CD14-positive monocyte (primary cell): Measurements from ENCODE around the gene HSPB6. TPM values are rescaled to one million over a fixed set of nuclear protein-coding genes. Genes with fewer than 3 reads are reported as not detected.

ENCODE experiments used
- DNase-seq, 3 donors: peaks; one replicate each; pipeline ENCODE4 v3.0.0-alpha.2; 2011 to 2022
- H2AFZ ChIP-seq: 2 replicates; pipeline ENCODE4 v1.6.0; 2012; ENCODE audit warnings: mild to moderate bottlenecking, low read depth, low read length, inconsistent platforms; ENCODE audit not compliant: insufficient read depth, poor library complexity, severe bottlenecking
- H3K27ac ChIP-seq, 2 donors: 1 replicate in 1 of 2; 2 replicates in 1 of 2; pipeline ENCODE4 v1.5.1; 2012 to 2013; ENCODE audit warnings: low read length in 2 of 2, control low read depth in 1 of 2, inconsistent platforms in 1 of 2, low read depth in 1 of 2, mild to moderate bottlenecking in 1 of 2
- H3K27me3 ChIP-seq, 2 donors: one replicate each; pipeline versions ENCODE4 v1.6.0 to v1.6.1; 2011 to 2013; ENCODE audit warnings: low read length in 2 of 2; ENCODE audit not compliant: control insufficient read depth in 2 of 2, insufficient read depth in 2 of 2
- H3K36me3 ChIP-seq, 2 donors: replicated peaks in 1 of 2; 1 replicate in 1 of 2; 2 replicates in 1 of 2; pipeline versions ENCODE4 v1.5.1 to v1.6.1; 2012 to 2013; ENCODE audit warnings: low read length in 2 of 2, control low read depth in 1 of 2, inconsistent platforms in 1 of 2, mild to moderate bottlenecking in 1 of 2; ENCODE audit not compliant: insufficient read depth in 2 of 2, control insufficient read depth in 1 of 2
- H3K4me1 ChIP-seq, 2 donors: 1 replicate in 1 of 2; 2 replicates in 1 of 2; pipeline versions ENCODE4 v1.5.1 to v1.6.1; 2012 to 2013; ENCODE audit warnings: low read length in 2 of 2, control low read depth in 1 of 2, inconsistent platforms in 1 of 2, mild to moderate bottlenecking in 1 of 2, moderate library complexity in 1 of 2; ENCODE audit not compliant: insufficient read depth in 2 of 2, control insufficient read depth in 1 of 2
- H3K4me2 ChIP-seq: replicated peaks from 2 replicates; pipeline ENCODE3; 2012; ENCODE audit warnings: low read length, moderate library complexity, mild to moderate bottlenecking; ENCODE audit not compliant: poor library complexity, severe bottlenecking; ENCODE audit errors: extremely low read depth
- H3K4me3 ChIP-seq, 3 experiments: fragments of 200-600 bp in 1 of 3; sonication (generic) in 1 of 3; replicated peaks in 1 of 3; 1 replicate in 2 of 3; 2 replicates in 1 of 3; pipeline ENCODE4 v1.5.1; 2011 to 2013; ENCODE audit warnings: low read length in 3 of 3, mild to moderate bottlenecking in 3 of 3, control low read depth in 2 of 3, low read depth in 2 of 3, inconsistent platforms in 1 of 3, moderate library complexity in 1 of 3
- H3K79me2 ChIP-seq: 2 replicates; pipeline ENCODE4 v1.6.0; 2012; ENCODE audit warnings: mild to moderate bottlenecking, control low read depth, inconsistent platforms, low read length, moderate library complexity; ENCODE audit not compliant: insufficient read depth
- H3K9ac ChIP-seq: 2 replicates; pipeline ENCODE4 v1.6.0; 2017; ENCODE audit warnings: low read length, mild to moderate bottlenecking; ENCODE audit not compliant: insufficient read depth, poor library complexity, severe bottlenecking
- H3K9me3 ChIP-seq, 2 donors: replicated peaks in 1 of 2; 1 replicate in 1 of 2; 2 replicates in 1 of 2; pipeline versions ENCODE4 v1.5.1 to v1.6.1; 2012 to 2013; ENCODE audit warnings: low read length in 2 of 2, control low read depth in 1 of 2; ENCODE audit not compliant: control insufficient read depth in 1 of 2, insufficient read depth in 1 of 2
- H4K20me1 ChIP-seq: 2 replicates; pipeline ENCODE4 v1.6.0; 2012; ENCODE audit warnings: mild to moderate bottlenecking, low read length, control low read depth, moderate library complexity; ENCODE audit not compliant: insufficient read depth
- H3K27ac Mint-ChIP-seq, 7 donors: one replicate each; pipeline ENCODE4 v1.8.0; 2020; ENCODE audit warnings: mild to moderate bottlenecking in 7 of 7, mixed read lengths in 7 of 7, moderate library complexity in 6 of 7, inconsistent platforms in 2 of 7
- H3K27me3 Mint-ChIP-seq, 3 donors: one replicate each; pipeline ENCODE4 v1.8.0; 2021 to 2022; ENCODE audit warnings: low read depth in 3 of 3, mild to moderate bottlenecking in 3 of 3, mixed read lengths in 3 of 3, moderate library complexity in 3 of 3, inconsistent platforms in 1 of 3
- H3K36me3 Mint-ChIP-seq, 2 donors: one replicate each; pipeline ENCODE4 v1.8.0; 2020; ENCODE audit warnings: mixed read lengths in 2 of 2, inconsistent platforms in 1 of 2, mild to moderate bottlenecking in 1 of 2
- H3K4me1 Mint-ChIP-seq: one replicate; pipeline ENCODE4 v1.8.0; 2020; ENCODE audit warnings: mild to moderate bottlenecking, mixed read lengths
- H3K4me3 Mint-ChIP-seq, 2 donors: one replicate each; pipeline ENCODE4 v1.8.0; 2020; ENCODE audit warnings: mild to moderate bottlenecking in 2 of 2, mixed read lengths in 2 of 2, moderate library complexity in 1 of 2
- H3K9me3 Mint-ChIP-seq, 7 donors: one replicate each; pipeline ENCODE4 v1.8.0; 2020 to 2022; ENCODE audit warnings: mixed read lengths in 7 of 7, mild to moderate bottlenecking in 6 of 7, moderate library complexity in 6 of 7, inconsistent platforms in 2 of 7
- WGBS: methylation state at CpG from one replicate; pipeline ENCODE4 v1.1.5; 2013; ENCODE audit warnings: missing lambda C conversion rate; ENCODE audit not compliant: insufficient coverage; 5-methylcytosine and 5-hydroxymethylcytosine counted together
- intact Hi-C, 2 donors: fragments of 100-400 bp; cut with micrococcal nuclease; formaldehyde crosslinking; loops; one replicate each; pipeline versions ENCODE4 v1.15.0 to v1.15.1; 2023
- polyA plus RNA-seq, 3 donors: library from polyadenylated mRNA; depleted of rRNA in 1 of 3; unstranded in 2 of 3; stranded (reverse) in 1 of 3; fragments of 300-500 nt in 2 of 3; fragments of >200 nt in 1 of 3; fragmentation: Illumina TruSeq in 2 of 3; gene quantifications; 1 replicate in 2 of 3; 2 replicates in 1 of 3; pipeline ENCODE4 v1.2.3, GENCODE V29; 2012 to 2021
- TF ChIP-seq, protein P1 (sequence below): fragments of 200-600 bp; IDR thresholded peaks from one replicate; pipeline ENCODE4 v1.8.0; 2022; ENCODE audit warnings: antibody characterized with exemption, mild to moderate bottlenecking

Gene HSPB6
- polyA plus RNA-seq, 3 donors = not detected

GRCh38 chr19:35792312-35792711 lies 35.5 kb upstream of the HSPB6 start:
- Histone ChIP-seq H3K9me3 (no peaks in the 10 kb centered on the region), H3K9ac (no peak overlapping the region), H2AFZ (no peak overlapping the region), H3K4me3 (no peak overlapping the region), H3K4me2 (no peak overlapping the region), H3K79me2 (no peaks in the 10 kb centered on the region), H3K27me3 (peaks cover 2 to 11% of the 10 kb centered on the region in 2 donors), H4K20me1 (no peaks in the 10 kb centered on the region), H3K36me3 (peaks cover 0 to 5% of the 10 kb centered on the region in 2 donors), H3K27ac (no peak overlapping the region), H3K4me1 (no peaks in the 10 kb centered on the region)
- Mint-ChIP-seq H3K9me3 (peaks cover 0 to 6% (median 0%) of the 10 kb centered on the region in 7 donors), H3K4me3 (no peak overlapping the region), H3K27ac (peak overlapping the region in 1 of 7 donors; percentile 23), H3K4me1 (peaks cover 2% of the 10 kb centered on the region), H3K36me3 (peaks cover 0 to 4% of the 10 kb centered on the region in 2 donors), H3K27me3 (peaks cover 22 to 30% (median 24%) of the 10 kb centered on the region in 3 donors)
- WGBS = 90% methylated on average over 15 of the region's 15 CpGs
- TF ChIP-seq, protein P1, sequence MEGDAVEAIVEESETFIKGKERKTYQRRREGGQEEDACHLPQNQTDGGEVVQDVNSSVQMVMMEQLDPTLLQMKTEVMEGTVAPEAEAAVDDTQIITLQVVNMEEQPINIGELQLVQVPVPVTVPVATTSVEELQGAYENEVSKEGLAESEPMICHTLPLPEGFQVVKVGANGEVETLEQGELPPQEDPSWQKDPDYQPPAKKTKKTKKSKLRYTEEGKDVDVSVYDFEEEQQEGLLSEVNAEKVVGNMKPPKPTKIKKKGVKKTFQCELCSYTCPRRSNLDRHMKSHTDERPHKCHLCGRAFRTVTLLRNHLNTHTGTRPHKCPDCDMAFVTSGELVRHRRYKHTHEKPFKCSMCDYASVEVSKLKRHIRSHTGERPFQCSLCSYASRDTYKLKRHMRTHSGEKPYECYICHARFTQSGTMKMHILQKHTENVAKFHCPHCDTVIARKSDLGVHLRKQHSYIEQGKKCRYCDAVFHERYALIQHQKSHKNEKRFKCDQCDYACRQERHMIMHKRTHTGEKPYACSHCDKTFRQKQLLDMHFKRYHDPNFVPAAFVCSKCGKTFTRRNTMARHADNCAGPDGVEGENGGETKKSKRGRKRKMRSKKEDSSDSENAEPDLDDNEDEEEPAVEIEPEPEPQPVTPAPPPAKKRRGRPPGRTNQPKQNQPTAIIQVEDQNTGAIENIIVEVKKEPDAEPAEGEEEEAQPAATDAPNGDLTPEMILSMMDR = no peak
- intact Hi-C loops = no loop called here
- no peak for DNase-seq

GRCh38 chr19:35791814-35792279 lies 35.0 kb upstream of the HSPB6 start:
- TF ChIP-seq, protein P1 = no peak
- WGBS = 94% methylated on average over 6 of the region's 9 CpGs
- no peak overlapping the region for H2AFZ ChIP-seq
- H3K9me3 ChIP-seq = no peaks in the 10 kb centered on the region
- H3K36me3 Mint-ChIP-seq = peaks cover 0 to 4% of the 10 kb centered on the region in 2 donors
- no peak for DNase-seq
- no peak overlapping the region for H3K27ac Mint-ChIP-seq
- no peaks in the 10 kb centered on the region for H4K20me1 ChIP-seq
- no peak overlapping the region for H3K4me3 ChIP-seq
- no peak overlapping the region for H3K27ac ChIP-seq
- intact Hi-C loops = no loop called here
- H3K79me2 ChIP-seq = no peaks in the 10 kb centered on the region
- H3K4me1 ChIP-seq = no peaks in the 10 kb centered on the region
- H3K27me3 Mint-ChIP-seq = peaks cover 17 to 26% (median 20%) of the 10 kb centered on the region in 3 donors
- H3K4me1 Mint-ChIP-seq = no peaks in the 10 kb centered on the region
- H3K9me3 Mint-ChIP-seq = peaks cover 0 to 5% (median 0%) of the 10 kb centered on the region in 7 donors
- no peak overlapping the region for H3K4me2 ChIP-seq
- peaks cover 2 to 7% of the 10 kb centered on the region in 2 donors for H3K27me3 ChIP-seq
- H3K4me3 Mint-ChIP-seq = no peak overlapping the region
- peaks cover 0 to 7% of the 10 kb centered on the region in 2 donors for H3K36me3 ChIP-seq
- H3K9ac ChIP-seq = no peak overlapping the region
